ENCODE data around the gene ACOT13. TPM values are rescaled to one million over a fixed set of nuclear protein-coding genes. Genes with fewer than 3 reads are reported as not detected.

ACOT13 gene
- total RNA-seq, 2 experiments from 2014 or later = 1.5 TPM

DNA sequence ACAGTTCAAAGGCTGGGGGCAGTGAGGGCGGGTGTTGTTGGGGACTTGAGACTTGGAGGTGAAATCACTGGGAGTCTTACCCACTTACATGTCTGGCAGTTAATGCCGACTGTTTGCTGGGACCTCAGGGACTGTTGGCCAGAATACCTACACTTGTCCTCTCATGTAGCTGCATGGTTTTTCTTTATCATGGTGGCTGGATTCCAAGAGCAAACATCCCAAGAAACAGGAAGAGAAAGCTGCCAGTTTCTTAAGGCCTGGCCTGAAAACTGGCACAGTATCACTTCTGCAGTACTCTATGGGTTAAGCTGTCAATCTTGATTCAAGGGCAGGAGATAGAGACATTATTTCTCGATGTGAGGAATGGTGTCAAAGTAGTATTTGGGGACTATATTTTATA, 71.9 kb downstream of the ACOT13 start:
- Histone ChIP-seq H3K4me3 (ENCODE audit: low read length) (no peak overlapping the region), H3K4me1 (ENCODE audit: insufficient read depth, low read length) (no peaks in the 10 kb centered on the region), H3K27ac (ENCODE audit: low read depth in 1 of 2, low read length in 2 of 2) (no peak overlapping the region), H3K9me3 (ENCODE audit: control insufficient read depth in 1 of 2, insufficient read depth in 1 of 2, low read length in 2 of 2) (no peaks in the 10 kb centered on the region), H3K27me3 (ENCODE audit: control insufficient read depth in 1 of 2, insufficient read depth in 2 of 2, low read length in 2 of 2) (no peaks in the 10 kb centered on the region), H3K36me3 (ENCODE audit: insufficient read depth, low read length) (no peaks in the 10 kb centered on the region)
- DNase-seq (no peak), ATAC-seq (ENCODE audit: poor library complexity) (no peak)
- H3K36me3 Mint-ChIP-seq (ENCODE audit: low read depth) = no peaks in the 10 kb centered on the region
- H3K4me1 Mint-ChIP-seq (ENCODE audit: low read depth) = no peaks in the 10 kb centered on the region
- H3K27me3 Mint-ChIP-seq = no peaks in the 10 kb centered on the region
- intact Hi-C loops (cut with DNase I, micrococcal nuclease) = no loop called here
- ChIA-PET POLR2A (interaction anchor here (1.5 kb wide), 1 partner anchor 17 kb away, joined by 6 read pairs; no protein-coding TSS in a partner anchor), CTCF (no interaction called here)
- TF ChIP-seq, protein P1, sequence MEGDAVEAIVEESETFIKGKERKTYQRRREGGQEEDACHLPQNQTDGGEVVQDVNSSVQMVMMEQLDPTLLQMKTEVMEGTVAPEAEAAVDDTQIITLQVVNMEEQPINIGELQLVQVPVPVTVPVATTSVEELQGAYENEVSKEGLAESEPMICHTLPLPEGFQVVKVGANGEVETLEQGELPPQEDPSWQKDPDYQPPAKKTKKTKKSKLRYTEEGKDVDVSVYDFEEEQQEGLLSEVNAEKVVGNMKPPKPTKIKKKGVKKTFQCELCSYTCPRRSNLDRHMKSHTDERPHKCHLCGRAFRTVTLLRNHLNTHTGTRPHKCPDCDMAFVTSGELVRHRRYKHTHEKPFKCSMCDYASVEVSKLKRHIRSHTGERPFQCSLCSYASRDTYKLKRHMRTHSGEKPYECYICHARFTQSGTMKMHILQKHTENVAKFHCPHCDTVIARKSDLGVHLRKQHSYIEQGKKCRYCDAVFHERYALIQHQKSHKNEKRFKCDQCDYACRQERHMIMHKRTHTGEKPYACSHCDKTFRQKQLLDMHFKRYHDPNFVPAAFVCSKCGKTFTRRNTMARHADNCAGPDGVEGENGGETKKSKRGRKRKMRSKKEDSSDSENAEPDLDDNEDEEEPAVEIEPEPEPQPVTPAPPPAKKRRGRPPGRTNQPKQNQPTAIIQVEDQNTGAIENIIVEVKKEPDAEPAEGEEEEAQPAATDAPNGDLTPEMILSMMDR (IDR thresholded peaks at IDR 0.05) = no peak
- H3K4me3 Mint-ChIP-seq = no peak overlapping the region
- H3K27ac Mint-ChIP-seq = no peak overlapping the region
- no peaks in the 10 kb centered on the region for H3K9me3 Mint-ChIP-seq

- H3K9me3 Mint-ChIP-seq = no peaks in the 10 kb centered on the region
- ATAC-seq (ENCODE audit: poor library complexity) = no peak
- H3K27me3 Mint-ChIP-seq = no peaks in the 10 kb centered on the region
- no peaks in the 10 kb centered on the region for H3K27me3 ChIP-seq (ENCODE audit: control insufficient read depth in 1 of 2, insufficient read depth in 2 of 2, low read length in 2 of 2)
- ChIA-PET POLR2A (no interaction called here), CTCF (no interaction called here)
- intact Hi-C loops (cut with DNase I, micrococcal nuclease) = no loop called here
- DNase-seq = no peak
- no peaks in the 10 kb centered on the region for H3K4me1 Mint-ChIP-seq (ENCODE audit: low read depth)
- H3K4me1 ChIP-seq (ENCODE audit: insufficient read depth, low read length) = no peaks in the 10 kb centered on the region
- no peaks in the 10 kb centered on the region for H3K36me3 Mint-ChIP-seq (ENCODE audit: low read depth)
- H3K9me3 ChIP-seq (ENCODE audit: control insufficient read depth in 1 of 2, insufficient read depth in 1 of 2, low read length in 2 of 2) = no peaks in the 10 kb centered on the region
- TF ChIP-seq, protein P1 (IDR thresholded peaks at IDR 0.05) = no peak
- H3K4me3 ChIP-seq (ENCODE audit: low read length) = no peak overlapping the region
- no peak overlapping the region for H3K27ac Mint-ChIP-seq
- no peak overlapping the region for H3K27ac ChIP-seq (ENCODE audit: low read depth in 1 of 2, low read length in 2 of 2)
- H3K4me3 Mint-ChIP-seq = no peak overlapping the region
- H3K36me3 ChIP-seq (ENCODE audit: insufficient read depth, low read length) = no peaks in the 10 kb centered on the region
Observed at GRCh38 chr6:24740861-24741260, 74.0 kb downstream of the ACOT13 start.

DNA sequence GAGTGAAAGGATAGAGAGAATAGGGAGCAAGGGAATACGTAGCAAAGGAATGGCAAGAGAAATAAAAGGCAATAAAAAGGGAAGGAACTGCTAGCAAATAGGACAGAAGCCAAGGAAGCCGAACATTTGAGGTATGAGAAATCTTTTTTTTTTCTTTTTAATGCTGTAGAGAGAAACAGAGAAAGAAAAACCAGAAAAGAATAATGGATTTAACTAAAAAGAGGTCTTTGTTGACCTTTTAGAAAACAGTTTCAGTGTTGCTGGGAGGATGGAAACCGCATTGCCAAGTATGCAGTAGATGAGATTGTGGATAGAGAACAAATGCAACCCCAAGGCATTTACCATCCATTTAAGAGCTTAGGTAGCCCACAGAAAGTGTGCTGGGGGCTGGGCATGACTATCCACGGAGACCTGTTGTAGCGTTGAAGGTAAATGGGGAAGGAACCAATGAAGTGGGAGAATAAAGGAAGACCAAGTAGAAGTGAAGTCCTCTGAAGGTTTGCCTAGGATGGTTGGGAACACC, 75.4 kb downstream of the ACOT13 start:
- DNase-seq (no peak), ATAC-seq (ENCODE audit: poor library complexity) (no peak)
- no peaks in the 10 kb centered on the region for H3K4me1 Mint-ChIP-seq (ENCODE audit: low read depth)
- H3K27me3 Mint-ChIP-seq = no peaks in the 10 kb centered on the region
- no peaks in the 10 kb centered on the region for H3K27me3 ChIP-seq (ENCODE audit: control insufficient read depth in 1 of 2, insufficient read depth in 2 of 2, low read length in 2 of 2)
- H3K36me3 ChIP-seq (ENCODE audit: insufficient read depth, low read length) = no peaks in the 10 kb centered on the region
- no peak overlapping the region for H3K4me3 Mint-ChIP-seq
- TF ChIP-seq, protein P1 (IDR thresholded peaks at IDR 0.05) = no peak
- no peak overlapping the region for H3K27ac ChIP-seq (ENCODE audit: low read depth in 1 of 2, low read length in 2 of 2)
- H3K9me3 ChIP-seq (ENCODE audit: control insufficient read depth in 1 of 2, insufficient read depth in 1 of 2, low read length in 2 of 2) = no peaks in the 10 kb centered on the region
- H3K9me3 Mint-ChIP-seq = no peaks in the 10 kb centered on the region
- ChIA-PET POLR2A (interaction anchor here (1.2 kb wide), 1 partner anchor 32 kb away, joined by 3 read pairs; the partner anchor contains the start of gene GMNN), CTCF (interaction anchor here (1.1 kb wide), 1 partner anchor 159 kb away, joined by 3 read pairs; no protein-coding TSS in a partner anchor)
- no peak overlapping the region for H3K27ac Mint-ChIP-seq
- H3K36me3 Mint-ChIP-seq (ENCODE audit: low read depth) = no peaks in the 10 kb centered on the region
- no peaks in the 10 kb centered on the region for H3K4me1 ChIP-seq (ENCODE audit: insufficient read depth, low read length)
- intact Hi-C loops (cut with DNase I, micrococcal nuclease) = no loop called here
- H3K4me3 ChIP-seq (ENCODE audit: low read length) = no peak overlapping the region
